GM12874 (cell line): Measurements from ENCODE around the gene ELMOD3.

ENCODE experiments used
- TF ChIP-seq, protein P1 (sequence below): IDR thresholded peaks from 2 replicates; pipeline ENCODE4 v1.5.1; 2011; ENCODE audit warnings: low read depth, mild to moderate bottlenecking, control low read depth, low read length, moderate library complexity; ENCODE audit not compliant: insufficient read depth

The ELMOD3 gene

DNA sequence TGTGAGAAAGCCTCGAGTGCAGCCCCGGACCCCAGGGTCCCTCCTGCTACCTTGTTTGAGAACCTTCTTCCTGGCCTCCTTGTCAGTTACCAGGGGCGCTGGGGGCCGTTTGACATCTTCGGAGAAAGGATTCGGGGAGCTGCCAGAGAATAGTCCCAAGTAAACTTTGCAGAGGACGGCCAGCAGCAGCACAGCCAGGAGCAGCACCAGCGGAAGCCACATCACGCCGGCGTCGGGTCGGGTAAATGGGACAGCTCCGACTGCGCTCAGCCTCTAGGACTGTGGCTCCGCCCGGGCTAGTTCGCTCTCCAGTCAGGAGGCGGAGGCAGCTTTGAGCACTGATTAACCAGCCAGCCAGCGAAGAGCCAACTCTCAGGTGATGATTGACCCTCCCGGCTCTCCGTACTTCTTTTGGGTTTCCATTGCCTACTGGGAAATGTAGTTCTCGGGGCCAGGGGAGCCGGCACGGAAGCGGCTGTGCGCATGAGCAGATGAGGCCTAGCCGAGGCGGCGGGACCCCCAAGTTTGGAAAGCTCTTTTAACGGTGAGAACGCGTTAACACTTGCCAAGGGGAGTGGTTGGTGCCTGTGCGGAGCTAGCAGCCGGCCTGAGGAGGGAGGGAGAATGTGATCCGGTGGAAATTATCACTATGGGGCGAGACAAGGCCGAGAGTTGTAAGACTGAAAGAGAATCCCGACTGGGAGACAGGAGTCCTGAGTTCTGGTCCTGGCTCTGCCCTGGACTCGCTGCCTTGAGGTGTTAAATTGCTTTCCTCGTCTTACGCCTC is at the start of gene ELMOD3, which contains the start of gene RETSAT:
Gene ELMOD3 (plus strand): TSS at position 484 of the 787 bp plus-strand sequence. CDS start 2,430 bp downstream, outside the sequence.
Gene RETSAT (minus strand): TSS at position 243 of the 787 bp plus-strand sequence. CDS start 21 bp downstream, at position 222.
- TF ChIP-seq, protein P1, sequence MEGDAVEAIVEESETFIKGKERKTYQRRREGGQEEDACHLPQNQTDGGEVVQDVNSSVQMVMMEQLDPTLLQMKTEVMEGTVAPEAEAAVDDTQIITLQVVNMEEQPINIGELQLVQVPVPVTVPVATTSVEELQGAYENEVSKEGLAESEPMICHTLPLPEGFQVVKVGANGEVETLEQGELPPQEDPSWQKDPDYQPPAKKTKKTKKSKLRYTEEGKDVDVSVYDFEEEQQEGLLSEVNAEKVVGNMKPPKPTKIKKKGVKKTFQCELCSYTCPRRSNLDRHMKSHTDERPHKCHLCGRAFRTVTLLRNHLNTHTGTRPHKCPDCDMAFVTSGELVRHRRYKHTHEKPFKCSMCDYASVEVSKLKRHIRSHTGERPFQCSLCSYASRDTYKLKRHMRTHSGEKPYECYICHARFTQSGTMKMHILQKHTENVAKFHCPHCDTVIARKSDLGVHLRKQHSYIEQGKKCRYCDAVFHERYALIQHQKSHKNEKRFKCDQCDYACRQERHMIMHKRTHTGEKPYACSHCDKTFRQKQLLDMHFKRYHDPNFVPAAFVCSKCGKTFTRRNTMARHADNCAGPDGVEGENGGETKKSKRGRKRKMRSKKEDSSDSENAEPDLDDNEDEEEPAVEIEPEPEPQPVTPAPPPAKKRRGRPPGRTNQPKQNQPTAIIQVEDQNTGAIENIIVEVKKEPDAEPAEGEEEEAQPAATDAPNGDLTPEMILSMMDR: no peak

DNA sequence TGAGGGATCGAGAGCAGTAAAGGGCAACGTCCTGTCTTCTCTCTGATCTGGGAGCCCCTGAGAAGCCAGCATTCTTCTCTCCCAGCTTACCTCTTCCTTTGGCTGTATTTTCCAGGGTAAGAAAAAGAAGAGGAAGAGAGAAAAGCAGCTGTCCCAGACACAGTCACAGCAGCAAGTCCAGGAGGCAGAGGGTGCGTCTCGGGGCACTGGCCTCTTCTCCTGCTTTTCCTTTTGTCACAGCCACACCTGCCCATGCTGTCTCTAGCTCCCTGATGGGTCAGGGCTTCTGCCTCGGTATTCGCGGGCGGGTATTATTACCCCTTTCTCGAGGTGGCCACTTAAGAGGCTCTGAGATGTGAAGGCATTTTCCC is 47.1 kb upstream of the ELMOD3 start:
- TF ChIP-seq, protein P1: no peak

DNA sequence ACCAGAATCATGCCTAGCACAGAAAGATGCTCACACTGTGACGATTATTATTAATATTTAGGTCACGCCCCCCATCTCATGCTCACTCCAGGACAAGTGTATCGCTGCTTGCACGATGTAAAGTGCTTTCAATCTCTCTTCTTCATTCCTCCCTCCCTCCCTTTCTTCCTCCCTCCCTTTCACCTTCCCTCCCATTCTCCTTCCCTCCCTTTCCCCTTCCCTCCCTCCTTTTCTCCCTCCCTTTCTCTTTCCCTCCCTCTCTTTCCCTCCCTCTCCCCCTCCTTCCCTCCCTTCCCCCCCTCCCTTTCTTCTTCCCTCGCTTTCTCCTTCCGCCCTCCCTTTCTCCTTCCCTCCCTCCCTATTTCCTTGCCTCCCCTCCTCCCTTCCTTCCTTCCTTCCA is 46.4 kb upstream of the ELMOD3 start:
- TF ChIP-seq, protein P1: no peak

- TF ChIP-seq, protein P1: no peak
Observed at GRCh38 chr2:85308896-85309555, 45.5 kb upstream of the ELMOD3 start.

GRCh38 chr2:85309699-85310321 is 44.8 kb upstream of the ELMOD3 start:
- TF ChIP-seq, protein P1: no peak

- TF ChIP-seq, protein P1: no peak
Observed at GRCh38 chr2:85310330-85310729, 44.2 kb upstream of the ELMOD3 start.

DNA sequence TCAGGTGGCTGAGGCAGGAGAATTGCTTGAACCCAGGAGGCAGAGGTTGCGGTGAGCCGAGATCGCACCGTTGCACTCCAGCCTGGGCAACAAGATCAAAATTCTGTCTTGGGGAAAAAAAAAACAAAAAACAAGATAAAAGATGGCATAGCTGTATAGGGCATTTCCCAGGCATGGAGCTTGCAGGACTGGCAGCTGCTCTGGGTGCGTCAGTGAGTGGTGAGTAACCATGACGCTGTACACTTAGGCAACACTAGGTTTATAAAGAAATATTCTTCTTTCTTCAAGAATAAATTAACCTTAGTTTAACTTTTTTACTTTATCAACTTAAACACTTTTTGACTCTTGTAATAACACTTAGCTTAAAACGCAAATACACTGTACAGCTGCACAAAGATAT is 42.2 kb upstream of the ELMOD3 start:
- TF ChIP-seq, protein P1: no peak
